HEK293T (cell line): Measurements from ENCODE around the gene ANKRD13D.

Source experiments
- CTCF ChIA-PET: fragments of 350-600 bp; formaldehyde crosslinking; extraction: SDS; loops from one replicate; lab custom pipeline; 2021; ENCODE audit warnings: antibody characterized with exemption, inconsistent platforms; lab: Yijun Ruan, JAX
- POLR2A ChIA-PET: fragments of 350-600 bp; formaldehyde crosslinking; extraction: SDS; loops from one replicate; lab custom pipeline; 2020; ENCODE audit warnings: antibody characterized with exemption, inconsistent platforms; lab: Yijun Ruan, JAX
- DNase-seq: peaks from one replicate; pipeline ENCODE4 v3.0.0; 2012; ENCODE audit warnings: mixed read lengths; ENCODE audit errors: extremely low spot score
- ARNT ChIP-seq: fragments of 450-650 bp; IDR thresholded peaks from 2 replicates; pipeline ENCODE4 v1.6.1; 2017; ENCODE audit warnings: mild to moderate bottlenecking
- BHLHE40 ChIP-seq: fragments of 450-650 bp; IDR thresholded peaks from 2 replicates; pipeline ENCODE4 v1.6.1; 2016; ENCODE audit warnings: mild to moderate bottlenecking, moderate library complexity, borderline replicate concordance
- CTBP1 ChIP-seq: fragments of 450-650 bp; IDR thresholded peaks from 2 replicates; pipeline ENCODE4 v1.6.1; 2016; ENCODE audit warnings: borderline replicate concordance
- ELF4 ChIP-seq: fragments of 450-650 bp; IDR thresholded peaks from 2 replicates; pipeline ENCODE4 v1.6.1; 2017; ENCODE audit warnings: antibody characterized with exemption
- FOXA1 ChIP-seq: fragments of 450-650 bp; IDR thresholded peaks from 2 replicates; pipeline ENCODE4 v1.6.1; 2016; ENCODE audit warnings: mild to moderate bottlenecking
- FOXK2 ChIP-seq: fragments of 450-650 bp; IDR thresholded peaks from 2 replicates; pipeline ENCODE4 v1.6.1; 2016; ENCODE audit warnings: mild to moderate bottlenecking
- FOXM1 ChIP-seq: fragments of 450-650 bp; IDR thresholded peaks from 2 replicates; pipeline ENCODE4 v1.6.1; 2017; ENCODE audit warnings: mild to moderate bottlenecking, borderline replicate concordance
- HDGF ChIP-seq: fragments of 450-650 bp; IDR thresholded peaks from 2 replicates; pipeline ENCODE4 v1.6.1; 2017; ENCODE audit warnings: antibody characterized with exemption, borderline replicate concordance
- L3MBTL2 ChIP-seq: fragments of 450-650 bp; conservative IDR thresholded peaks from 2 replicates; pipeline ENCODE4 v1.6.1; 2016; ENCODE audit warnings: mild to moderate bottlenecking
- LEF1 ChIP-seq: fragments of 450-650 bp; IDR thresholded peaks from 2 replicates; pipeline ENCODE4 v1.6.1; 2017; ENCODE audit warnings: mild to moderate bottlenecking, borderline replicate concordance
- NFRKB ChIP-seq: fragments of 450-650 bp; IDR thresholded peaks from 2 replicates; pipeline ENCODE4 v1.6.1; 2016; ENCODE audit warnings: mild to moderate bottlenecking, moderate library complexity
- SP1 ChIP-seq: fragments of 450-650 bp; IDR thresholded peaks from 2 replicates; pipeline ENCODE4 v1.6.1; 2017
- SUZ12 ChIP-seq: fragments of 450-650 bp; IDR thresholded peaks from 2 replicates; pipeline ENCODE4 v1.6.1; 2016; ENCODE audit warnings: mild to moderate bottlenecking
- TARDBP ChIP-seq: fragments of 450-650 bp; IDR thresholded peaks from 2 replicates; pipeline ENCODE4 v1.6.1; 2016
- ZNF384 ChIP-seq: fragments of 450-650 bp; IDR thresholded peaks from 2 replicates; pipeline ENCODE4 v1.6.1; 2016
- TF ChIP-seq, protein P1 (sequence below): fragments of 450-650 bp; IDR thresholded peaks from 2 replicates; pipeline ENCODE4 v1.6.1; 2016

The ANKRD13D gene

GRCh38 chr11:67270256-67271204 lies 18.6 kb upstream of the ANKRD13D start:
- no peak for DNase-seq
- TF ChIP-seq HDGF, result no peak
- no peak for TF ChIP-seq CTBP1
- no peak for TF ChIP-seq TARDBP
- TF ChIP-seq ELF4, result no peak
- TF ChIP-seq, protein P1, sequence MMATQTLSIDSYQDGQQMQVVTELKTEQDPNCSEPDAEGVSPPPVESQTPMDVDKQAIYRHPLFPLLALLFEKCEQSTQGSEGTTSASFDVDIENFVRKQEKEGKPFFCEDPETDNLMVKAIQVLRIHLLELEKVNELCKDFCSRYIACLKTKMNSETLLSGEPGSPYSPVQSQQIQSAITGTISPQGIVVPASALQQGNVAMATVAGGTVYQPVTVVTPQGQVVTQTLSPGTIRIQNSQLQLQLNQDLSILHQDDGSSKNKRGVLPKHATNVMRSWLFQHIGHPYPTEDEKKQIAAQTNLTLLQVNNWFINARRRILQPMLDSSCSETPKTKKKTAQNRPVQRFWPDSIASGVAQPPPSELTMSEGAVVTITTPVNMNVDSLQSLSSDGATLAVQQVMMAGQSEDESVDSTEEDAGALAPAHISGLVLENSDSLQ, result no peak
- TF ChIP-seq BHLHE40, result no peak
- TF ChIP-seq ARNT, result no peak
- TF ChIP-seq FOXM1, result no peak
- TF ChIP-seq SUZ12, result no peak
- no peak for TF ChIP-seq FOXA1
- ChIA-PET CTCF (no interaction called here), POLR2A (interaction anchor here (0.7 to 1.5 kb wide), 2 partner anchors 18 to 47 kb away, joined by 3 to 4 read pairs; partner anchors contain the start of gene ANKRD13D)

- ChIA-PET CTCF (no interaction called here), POLR2A (interaction anchor here (0.7 to 0.8 kb wide), 2 partner anchors 46 kb away, joined by 3 to 6 read pairs; no protein-coding TSS in a partner anchor)
- no peak for TF ChIP-seq ZNF384
- DNase-seq, result no peak
Measured at GRCh38 chr11:67271205-67271540, 17.9 kb upstream of the ANKRD13D start.

- TF ChIP-seq LEF1, result no peak
- TF ChIP-seq HDGF, result no peak
- no peak for TF ChIP-seq BHLHE40
- no peak for TF ChIP-seq NFRKB
- TF ChIP-seq SP1, result no peak
- no peak for TF ChIP-seq SUZ12
- no peak for TF ChIP-seq TARDBP
- no peak for TF ChIP-seq L3MBTL2
- TF ChIP-seq CTBP1, result no peak
- no peak for TF ChIP-seq FOXA1
- no peak for TF ChIP-seq FOXK2
- no peak for TF ChIP-seq FOXM1
- TF ChIP-seq ELF4, result no peak
- no peak for TF ChIP-seq ARNT
- TF ChIP-seq, protein P1, result no peak
- no peak for TF ChIP-seq ZNF384
- no peak for DNase-seq
- CTCF ChIA-PET, result no interaction called here
- POLR2A ChIA-PET, result interaction anchor here (0.8 to 1.2 kb wide), 3 partner anchors 8 to 46 kb away, joined by 3 to 6 read pairs (median 3); no protein-coding TSS in a partner anchor
Measured at GRCh38 chr11:67271541-67272284, 17.4 kb upstream of the ANKRD13D start.

GRCh38 chr11:67272327-67273259 lies 16.5 kb upstream of the ANKRD13D start:
- DNase-seq, result no peak
- ChIA-PET POLR2A (interaction anchor here (0.8 to 1.2 kb wide), 2 partner anchors 8 to 16 kb away, joined by 3 read pairs; no protein-coding TSS in a partner anchor), CTCF (no interaction called here)
- TF ChIP-seq, protein P1, result no peak
- TF ChIP-seq CTBP1, result no peak
- TF ChIP-seq NFRKB, result no peak
- no peak for TF ChIP-seq BHLHE40
- no peak for TF ChIP-seq ELF4
- no peak for TF ChIP-seq LEF1
- no peak for TF ChIP-seq SUZ12
- no peak for TF ChIP-seq TARDBP
- TF ChIP-seq SP1, result no peak
- no peak for TF ChIP-seq FOXA1
- TF ChIP-seq HDGF, result no peak
- TF ChIP-seq FOXK2, result no peak
- no peak for TF ChIP-seq ARNT
- no peak for TF ChIP-seq L3MBTL2
- no peak for TF ChIP-seq ZNF384
- no peak for TF ChIP-seq FOXM1

- no peak for DNase-seq
- ChIA-PET POLR2A (no interaction called here), CTCF (no interaction called here)
- TF ChIP-seq ELF4 (no peak), ARNT (no peak), BHLHE40 (no peak), NFRKB (no peak), L3MBTL2 (no peak), SUZ12 (no peak), TARDBP (no peak), SP1 (no peak), ZNF384 (no peak), CTBP1 (no peak), FOXK2 (no peak), LEF1 (no peak), FOXM1 (no peak), HDGF (no peak), FOXA1 (no peak)
- TF ChIP-seq, protein P1, result no peak
Measured at GRCh38 chr11:67273260-67273990, 15.7 kb upstream of the ANKRD13D start.
